Left renal pelvis (tissue), 4 donors: Measurements from ENCODE around the gene CYTH1. TPM values are rescaled to one million over a fixed set of nuclear protein-coding genes. Genes with fewer than 3 reads are reported as not detected.

Source experiments
- DNase-seq, 4 donors: peaks; one replicate each; pipeline ENCODE4 v3.0.0-alpha.2; 2013; ENCODE audit warnings: low read depth in 4 of 4, low spot score in 3 of 4
- polyA plus RNA-seq, 4 donors: library from polyadenylated mRNA; unstranded; fragments of 120-200 nt; gene quantifications; one replicate each; pipeline ENCODE4 v1.2.1, GENCODE V29; 2013; ENCODE audit not compliant: insufficient read length in 4 of 4

The CYTH1 gene
- polyA plus RNA-seq, 4 donors: 20.4 to 25.6 (median 24.9) TPM

DNA sequence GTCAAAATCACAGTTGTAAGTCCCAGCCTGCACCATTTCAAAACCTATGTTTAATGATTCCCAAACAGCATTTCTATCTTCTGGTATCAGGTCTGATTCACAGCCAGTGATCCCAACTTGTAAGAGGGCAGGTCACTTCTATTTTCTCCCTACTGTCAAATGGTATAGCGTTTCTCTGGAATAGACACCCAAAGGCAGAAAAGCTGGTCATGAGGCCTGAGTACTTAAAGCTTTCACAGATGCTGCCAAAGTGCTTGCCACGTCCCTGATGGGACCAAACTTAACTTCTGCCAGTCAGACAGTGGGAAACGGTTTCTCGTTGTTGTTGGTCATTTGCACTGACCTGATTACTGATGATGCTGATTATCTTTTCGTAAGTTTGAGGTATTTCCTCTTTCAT lies 43.4 kb downstream of the CYTH1 start:
- no peak for DNase-seq

DNA sequence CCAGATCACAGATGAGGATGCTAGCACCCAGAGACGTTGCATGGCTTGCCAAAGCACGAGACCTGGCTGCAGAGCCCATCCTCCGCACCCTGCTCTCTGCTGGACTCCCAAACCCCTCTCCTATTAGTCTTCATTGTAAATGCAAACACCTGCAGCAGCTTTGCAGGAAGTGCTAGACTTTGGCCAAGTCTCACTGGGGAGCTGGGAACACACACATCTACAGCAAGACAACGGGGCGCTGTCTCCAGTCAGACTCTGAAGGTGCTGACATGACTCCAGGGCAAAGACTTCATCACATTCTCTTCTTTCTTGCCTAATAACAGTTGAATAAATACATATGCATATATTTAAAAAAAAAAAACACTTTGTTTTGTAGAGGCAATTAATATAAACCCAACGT lies 43.8 kb downstream of the CYTH1 start:
- no peak for DNase-seq

- no peak for DNase-seq
Measured at GRCh38 chr17:78737332-78737731, 44.7 kb downstream of the CYTH1 start.

GRCh38 chr17:78736526-78737079 lies 45.5 kb downstream of the CYTH1 start:
- DNase-seq: no peak

- DNase-seq: no peak
Measured at GRCh38 chr17:78735832-78736525, 46.1 kb downstream of the CYTH1 start.

GRCh38 chr17:78734793-78735641 lies 47.1 kb downstream of the CYTH1 start:
- DNase-seq: no peak

- DNase-seq: no peak
Measured at GRCh38 chr17:78732354-78732753, 49.7 kb downstream of the CYTH1 start.

DNA sequence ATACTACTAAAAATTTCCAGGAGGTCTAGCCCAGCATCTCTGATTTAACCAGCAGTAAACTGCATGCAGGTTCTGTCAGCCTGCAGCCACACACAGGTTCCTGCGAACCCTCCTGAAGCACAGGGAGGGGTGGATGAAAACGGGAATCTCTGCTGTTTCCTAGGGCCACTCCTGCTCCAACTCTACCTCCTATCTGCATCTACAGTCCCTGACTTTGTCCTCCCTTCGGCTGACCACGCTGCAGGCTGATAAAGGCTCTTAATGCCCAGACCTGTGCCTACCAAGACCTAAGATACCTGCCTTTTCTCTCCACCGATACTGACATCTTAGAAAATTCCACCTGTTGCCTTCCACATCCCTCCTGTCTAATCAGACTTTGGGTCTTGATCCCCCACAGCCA lies 50.2 kb downstream of the CYTH1 start:
- DNase-seq: no peak

DNA sequence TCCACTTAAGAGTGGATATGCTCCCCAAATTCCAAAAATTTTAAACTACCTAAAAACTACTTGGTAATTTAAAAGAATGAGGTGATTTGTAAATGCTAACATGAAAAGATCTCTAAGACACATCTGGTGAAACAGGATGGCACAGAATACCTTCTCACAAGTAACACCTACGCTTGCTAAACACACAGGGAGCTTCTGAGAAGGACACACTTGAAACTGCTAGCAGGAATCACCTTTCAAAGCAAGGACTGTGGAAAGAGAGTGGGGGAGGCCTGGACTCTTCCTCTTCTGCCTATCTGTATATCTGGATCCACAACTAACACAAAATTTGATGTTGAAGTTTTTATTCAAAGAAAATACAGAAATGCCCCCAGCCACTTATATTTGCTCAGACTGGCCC lies 52.4 kb downstream of the CYTH1 start:
- no peak for DNase-seq

DNA sequence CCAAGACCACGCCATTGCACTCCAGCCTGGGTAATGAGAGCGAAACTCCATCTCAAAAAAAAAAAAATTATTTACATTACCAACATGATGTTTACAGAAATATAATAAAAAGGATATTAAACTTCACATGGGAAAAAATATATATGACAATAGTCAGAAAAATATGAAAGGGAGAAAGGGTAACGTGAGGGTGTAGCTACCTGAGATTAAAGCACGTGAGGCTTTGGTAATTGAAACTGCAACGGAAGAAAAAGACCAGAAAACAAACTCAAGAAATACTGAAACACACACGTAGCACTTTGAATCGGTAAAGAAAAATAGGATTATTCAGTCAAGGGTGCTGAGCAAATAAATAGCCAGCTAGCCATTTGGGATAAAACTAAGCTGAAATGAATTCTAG lies 53.6 kb downstream of the CYTH1 start:
- DNase-seq: no peak

DNA sequence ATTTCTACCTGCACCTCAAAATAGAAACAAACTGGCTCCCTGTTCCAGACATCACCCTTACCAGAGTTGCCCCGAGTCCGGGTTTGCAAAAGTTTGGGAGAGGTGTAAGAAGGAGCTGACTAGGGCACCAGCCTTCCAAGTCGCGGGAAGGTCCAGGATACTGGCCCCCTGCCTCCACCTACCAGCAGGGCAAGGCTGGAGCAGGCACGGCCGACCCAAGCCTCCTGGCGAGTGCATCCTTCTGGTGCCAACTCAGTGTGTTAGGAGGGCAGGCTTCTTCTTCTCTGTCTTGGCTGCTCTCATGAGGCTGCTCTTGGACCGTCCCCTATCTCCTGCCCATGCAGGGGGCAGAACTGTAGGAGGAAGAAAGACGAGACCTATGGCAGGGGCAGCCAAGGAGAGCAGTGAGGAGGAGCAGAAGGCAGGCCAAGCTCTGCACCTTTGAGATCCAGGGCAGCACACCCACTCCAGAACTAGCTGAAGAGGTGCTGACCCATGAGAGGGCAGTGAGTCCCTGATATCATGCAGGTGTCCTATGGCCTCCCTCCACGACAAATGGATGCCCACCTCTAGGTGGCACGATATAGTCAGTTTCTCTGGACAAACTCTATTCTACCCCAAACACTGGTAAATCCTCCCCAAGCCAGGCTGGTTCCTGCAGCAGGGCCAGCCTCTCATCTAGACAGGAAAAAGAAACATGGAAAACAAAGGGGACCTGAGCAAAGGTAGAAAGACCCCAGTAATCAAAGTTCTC lies 54.4 kb downstream of the CYTH1 start:
- DNase-seq: no peak

DNA sequence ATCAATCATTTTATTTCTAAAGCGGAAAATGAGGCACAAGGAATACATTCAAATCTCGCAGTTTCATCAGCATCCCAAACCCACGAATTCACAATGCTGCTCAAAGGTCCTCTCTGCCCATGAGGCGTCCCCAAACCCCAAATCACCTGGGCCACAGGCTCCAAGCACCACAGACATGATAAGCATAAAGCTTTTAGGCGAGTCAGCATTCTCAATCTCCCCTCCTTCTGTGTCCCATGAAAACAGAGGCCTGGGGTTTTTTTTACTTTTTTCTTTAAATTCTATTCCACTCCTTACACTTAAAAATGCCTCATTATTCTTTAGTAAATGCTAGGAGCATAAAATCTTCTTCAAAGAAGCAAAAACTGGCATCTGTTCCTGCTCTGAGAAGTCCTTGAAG lies 55.0 kb downstream of the CYTH1 start:
- DNase-seq: no peak

GRCh38 chr17:78726513-78726912 lies 55.6 kb downstream of the CYTH1 start:
- no peak for DNase-seq

DNA sequence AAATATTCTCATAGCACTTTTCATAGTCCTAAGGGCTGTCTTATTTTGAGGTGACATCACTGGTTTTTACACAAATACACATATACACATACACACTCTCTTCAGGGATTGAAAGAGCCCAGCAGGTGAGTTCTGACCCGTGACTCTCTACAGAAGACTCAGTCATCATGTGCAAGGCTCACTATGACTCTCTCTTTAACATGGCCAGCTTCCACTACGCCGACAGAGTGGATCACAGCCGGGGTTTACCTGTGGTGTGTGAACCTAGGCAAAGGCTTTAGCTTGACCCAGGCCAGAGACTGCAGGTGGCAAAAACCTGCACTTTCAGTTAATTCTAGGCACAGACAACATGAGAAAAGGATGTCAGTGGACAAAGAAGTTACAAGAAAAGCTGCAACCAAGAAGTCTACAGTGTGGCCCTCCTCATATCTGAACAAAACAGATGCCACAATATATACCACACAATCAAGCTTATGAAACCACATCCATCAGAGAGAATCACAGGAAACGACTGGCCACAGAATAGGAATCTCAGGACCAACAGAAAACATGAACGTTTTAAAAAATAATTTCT lies 56.5 kb downstream of the CYTH1 start:
- no peak for DNase-seq

DNA sequence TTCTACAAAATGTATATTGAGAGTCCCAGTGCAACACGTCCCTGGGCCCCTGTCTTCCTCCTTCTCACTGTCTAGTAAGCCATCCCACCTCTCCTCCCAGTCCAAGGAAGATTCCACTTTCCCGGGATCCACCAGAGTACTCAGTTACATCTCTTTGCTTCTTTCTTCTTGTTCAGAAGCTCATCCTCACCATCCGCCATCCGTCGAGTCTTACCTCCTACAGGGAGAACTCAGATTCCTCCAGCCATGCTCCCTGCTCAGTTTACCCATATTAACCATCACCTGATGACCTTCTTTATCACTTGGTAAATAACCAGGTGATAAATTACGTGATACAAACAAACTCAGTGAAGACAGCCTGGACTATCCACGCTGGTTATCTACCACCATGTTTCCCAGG lies 57.1 kb downstream of the CYTH1 start:
- DNase-seq: no peak

GRCh38 chr17:78724544-78724943 lies 57.5 kb downstream of the CYTH1 start:
- DNase-seq: no peak

DNA sequence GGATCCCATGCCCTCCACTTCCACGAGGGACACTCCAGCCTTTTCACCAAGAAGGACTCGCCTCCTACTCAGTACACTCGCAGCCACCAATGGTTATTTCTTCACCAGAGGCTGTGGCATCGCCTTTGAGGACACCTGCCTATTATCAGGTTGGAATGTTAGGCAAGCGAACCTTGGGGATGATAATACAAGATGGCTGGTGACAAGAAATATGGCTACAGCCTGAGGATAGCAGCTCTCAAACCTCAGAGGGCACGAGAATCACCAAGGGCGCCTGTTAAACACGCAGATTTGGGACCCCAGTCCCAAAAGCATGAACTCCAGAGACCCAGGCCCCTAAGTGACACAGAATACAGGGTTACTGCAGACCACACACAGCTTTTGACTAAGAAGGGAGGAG lies 58.1 kb downstream of the CYTH1 start:
- no peak for DNase-seq

DNA sequence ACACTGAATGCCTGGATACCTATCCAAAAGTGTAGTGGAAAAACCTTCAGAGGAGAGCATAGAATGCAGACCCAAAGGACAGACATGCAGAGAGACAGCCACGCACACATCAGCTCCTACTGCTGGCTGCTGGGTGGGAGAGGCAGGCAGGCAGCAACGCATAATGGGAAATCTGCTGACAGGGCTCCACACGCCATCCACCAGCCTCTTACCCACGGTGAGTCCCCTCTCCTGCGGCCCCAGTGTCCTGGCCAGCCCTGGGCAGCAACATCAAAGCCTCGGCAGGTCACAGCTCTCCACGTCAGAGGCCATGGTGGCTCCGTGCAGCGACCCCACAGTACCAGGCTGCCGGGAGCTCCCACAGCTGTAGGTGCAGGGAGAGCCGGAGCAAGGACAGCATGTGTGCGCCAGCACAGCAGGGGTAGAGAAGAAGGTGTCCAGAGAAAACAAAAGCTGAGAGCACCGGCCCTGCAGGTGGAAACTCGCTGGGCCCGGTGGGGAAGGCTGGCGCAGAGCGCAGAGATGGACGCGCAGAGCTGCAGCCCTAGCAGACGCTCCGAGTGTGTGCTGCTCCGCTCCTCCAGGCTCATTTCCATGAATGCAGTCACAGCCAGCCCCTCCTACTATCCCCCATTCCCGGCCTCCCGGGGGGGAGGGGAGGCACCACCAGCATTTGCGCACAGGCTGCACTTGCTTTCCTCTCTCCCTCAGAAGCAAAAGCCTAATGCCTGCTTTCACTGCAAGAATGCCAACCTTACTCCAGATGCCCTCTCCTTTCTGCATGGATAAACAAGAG lies 58.9 kb downstream of the CYTH1 start:
- DNase-seq: peak in 1 of 4 donors; percentile 73

DNA sequence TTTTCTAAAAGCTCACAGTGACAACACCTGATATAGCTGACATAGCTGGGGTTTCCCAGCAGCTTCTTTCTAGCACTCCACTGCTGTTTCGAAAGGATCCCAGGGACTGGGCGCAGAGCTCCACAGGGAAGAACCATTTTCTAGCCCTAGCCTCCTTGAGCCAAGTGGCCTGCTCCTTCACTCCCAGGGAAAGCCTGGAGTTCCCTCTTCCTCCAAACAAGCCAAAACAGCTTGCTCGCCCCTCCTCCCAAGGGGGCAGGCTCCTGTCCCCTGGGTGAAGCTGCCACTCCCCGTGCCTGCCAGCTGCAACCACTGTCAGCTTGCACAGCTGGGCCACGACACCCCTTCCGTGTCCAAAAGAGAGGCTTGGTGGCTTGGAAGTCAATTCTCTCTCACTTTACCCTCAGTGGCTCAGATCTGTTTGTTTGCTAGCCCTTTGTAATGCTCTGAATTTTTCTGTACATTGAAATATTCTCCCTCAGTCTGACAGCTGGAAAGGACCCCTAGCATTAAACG lies 59.8 kb downstream of the CYTH1 start:
- no peak for DNase-seq
